Tibial nerve (tissue), 4 donors: ENCODE measurements around the gene MIF4GD.

Source experiments
- CTCF ChIP-seq, 5 experiments: fragments of 200-600 bp in 3 of 5; fragments of 450-650 bp in 2 of 5; sonication (generic) in 3 of 5; IDR thresholded peaks; one replicate each; pipeline ENCODE4 v1.5.1; 2016 to 2019; ENCODE audit warnings: antibody characterized with exemption in 5 of 5, mild to moderate bottlenecking in 3 of 5, moderate library complexity in 2 of 5
- EP300 ChIP-seq, 2 donors: sonication (generic); formaldehyde crosslinking; IDR thresholded peaks; one replicate each; pipeline ENCODE4 v1.6.1; 2017; ENCODE audit warnings: antibody characterized with exemption in 2 of 2, mild to moderate bottlenecking in 1 of 2
- POLR2A ChIP-seq, 2 donors: fragments of 450-650 bp; IDR thresholded peaks; one replicate each; pipeline ENCODE4 v1.6.1; 2017; ENCODE audit warnings: antibody characterized with exemption in 2 of 2, mild to moderate bottlenecking in 2 of 2, moderate library complexity in 2 of 2

- TF ChIP-seq POLR2A (IDR thresholded peaks at IDR 0.05) (no peak), CTCF (IDR thresholded peaks at IDR 0.05) (no peak), EP300 (IDR thresholded peaks at IDR 0.05) (no peak)
These were observed 49.1 kb upstream of the MIF4GD start for GRCh38 chr17:75319904-75320691.
